Stimulated activated naive CD4-positive, alpha-beta T cell treated with Interleukin-2 at 50 U/mL for 16 hours (primary cell): ENCODE measurements around the gene HOXA13.

Experiments used
- DNase-seq: peaks from one replicate; lab custom pipeline; 2025; lab: John Stamatoyannopoulos, UW

HOXA13 gene

GRCh38 chr7:27148031-27148755, 51.7 kb downstream of the HOXA13 start:
- no peak for DNase-seq

- no peak for DNase-seq
Measured at GRCh38 chr7:27147199-27148030, 52.5 kb downstream of the HOXA13 start, which contains the start of gene HOXA6. Gene HOXA6 (minus strand): TSS chr7:27147774. CDS start chr7:27147749, 25 bp downstream.

GRCh38 chr7:27146491-27147198, 53.2 kb downstream of the HOXA13 start:
- DNase-seq = no peak

- DNase-seq = no peak
Measured at GRCh38 chr7:27145914-27146412, 53.9 kb downstream of the HOXA13 start.

GRCh38 chr7:27145165-27145913, 54.6 kb downstream of the HOXA13 start:
- DNase-seq = no peak

GRCh38 chr7:27144781-27145164, 55.1 kb downstream of the HOXA13 start:
- no peak for DNase-seq
